Endodermal cell (in vitro differentiated cells): Measurements from ENCODE around the gene RORB. TPM values are rescaled to one million over a fixed set of nuclear protein-coding genes. Genes with fewer than 3 reads are reported as not detected.

Experiments used
- DNase-seq: peaks from one replicate; pipeline ENCODE4 v3.0.0-alpha.2; 2017
- H3K27ac ChIP-seq: 2 replicates; pipeline ENCODE4 v1.5.1; 2013; ENCODE audit warnings: mild to moderate bottlenecking, low read depth, low read length, moderate library complexity
- H3K27me3 ChIP-seq: 2 replicates; pipeline ENCODE4 v1.6.1; 2013; ENCODE audit warnings: mild to moderate bottlenecking, low read length, moderate library complexity; ENCODE audit not compliant: insufficient read depth, control insufficient read depth, poor library complexity, severe bottlenecking
- H3K36me3 ChIP-seq: 2 replicates; pipeline ENCODE4 v1.7.0; 2013; ENCODE audit warnings: mild to moderate bottlenecking, low read length, moderate library complexity; ENCODE audit not compliant: control insufficient read depth, insufficient read depth
- H3K4me1 ChIP-seq: one replicate; pipeline ENCODE4 v1.7.0; 2013; ENCODE audit warnings: low read length; ENCODE audit not compliant: control insufficient read depth, insufficient read depth
- H3K4me3 ChIP-seq: 2 replicates; pipeline ENCODE4 v1.5.1; 2013; ENCODE audit warnings: mild to moderate bottlenecking, low read length, moderate library complexity
- H3K9ac ChIP-seq: 2 replicates; pipeline ENCODE4 v1.6.1; 2013; ENCODE audit warnings: mild to moderate bottlenecking, low read length, moderate library complexity; ENCODE audit not compliant: poor library complexity, severe bottlenecking; ENCODE audit errors: extremely low read depth
- H3K9me3 ChIP-seq: 2 replicates; pipeline ENCODE4 v1.6.1; 2013; ENCODE audit warnings: mild to moderate bottlenecking, low read length, moderate library complexity; ENCODE audit not compliant: control insufficient read depth
- H3K27ac Mint-ChIP-seq: 2 replicates; pipeline ENCODE4 v1.8.0; 2020; ENCODE audit warnings: mixed read lengths
- H3K27me3 Mint-ChIP-seq: 2 replicates; pipeline ENCODE4 v1.8.0; 2021; ENCODE audit warnings: mild to moderate bottlenecking, mixed read lengths; ENCODE audit not compliant: insufficient read depth
- H3K36me3 Mint-ChIP-seq: 2 replicates; pipeline ENCODE4 v1.8.0; 2020; ENCODE audit warnings: low read depth, mixed read lengths
- H3K4me1 Mint-ChIP-seq: 2 replicates; pipeline ENCODE4 v1.8.0; 2020; ENCODE audit warnings: mixed read lengths
- H3K4me3 Mint-ChIP-seq: 2 replicates; pipeline ENCODE4 v1.8.0; 2020; ENCODE audit warnings: mild to moderate bottlenecking, moderate library complexity, mixed read lengths
- H3K9me3 Mint-ChIP-seq: 2 replicates; pipeline ENCODE4 v1.8.0; 2020; ENCODE audit warnings: mild to moderate bottlenecking, mixed read lengths
- CTCF ChIP-seq: fragments of 200-600 bp; sonication (generic); conservative IDR thresholded peaks from 2 replicates; pipeline ENCODE4 v1.5.0; 2021; ENCODE audit warnings: antibody characterized with exemption, mild to moderate bottlenecking
- WGBS, 2 experiments: methylation state at CpG; one replicate each; pipeline versions ENCODE4 v1.1.5 to v1.1.7; 2013; ENCODE audit warnings: missing lambda C conversion rate in 2 of 2, mixed read lengths in 1 of 2; ENCODE audit not compliant: insufficient coverage in 1 of 2, insufficient read length in 1 of 2; 5-methylcytosine and 5-hydroxymethylcytosine counted together
- total RNA-seq, 2 donors: library from RNA; stranded (reverse); fragmentation: NEBNext Ultra II Directional in 1 of 2; extraction: Animal tissue kit (Norgen Biotek cat#: 25700) in 1 of 2; gene quantifications; 2 replicates in 1 of 2; 3 replicates in 1 of 2; pipeline ENCODE4 v1.2.1, GENCODE V29; 2021

RORB gene
- total RNA-seq, 2 donors from 2014 or later: 0.18 to 0.88 TPM

- Histone ChIP-seq H3K27ac (no peak overlapping the region), H3K36me3 (no peaks in the 10 kb centered on the region), H3K4me3 (no peak overlapping the region), H3K27me3 (no peaks in the 10 kb centered on the region), H3K9ac (no peak overlapping the region), H3K4me1 (no peaks in the 10 kb centered on the region), H3K9me3 (no peaks in the 10 kb centered on the region)
- Mint-ChIP-seq H3K27me3 (no peaks in the 10 kb centered on the region), H3K27ac (no peak overlapping the region), H3K36me3 (no peaks in the 10 kb centered on the region), H3K9me3 (no peaks in the 10 kb centered on the region), H3K4me1 (peaks cover 7% of the 10 kb centered on the region), H3K4me3 (no peak overlapping the region)
- TF ChIP-seq CTCF: no peak
- 67 to 83% methylated on average over 3 to 4 of the region's 4 CpGs for WGBS, 2 experiments
- DNase-seq: no peak
These were observed 38.3 kb upstream of the RORB start for GRCh38 chr9:74458832-74459231.

DNA sequence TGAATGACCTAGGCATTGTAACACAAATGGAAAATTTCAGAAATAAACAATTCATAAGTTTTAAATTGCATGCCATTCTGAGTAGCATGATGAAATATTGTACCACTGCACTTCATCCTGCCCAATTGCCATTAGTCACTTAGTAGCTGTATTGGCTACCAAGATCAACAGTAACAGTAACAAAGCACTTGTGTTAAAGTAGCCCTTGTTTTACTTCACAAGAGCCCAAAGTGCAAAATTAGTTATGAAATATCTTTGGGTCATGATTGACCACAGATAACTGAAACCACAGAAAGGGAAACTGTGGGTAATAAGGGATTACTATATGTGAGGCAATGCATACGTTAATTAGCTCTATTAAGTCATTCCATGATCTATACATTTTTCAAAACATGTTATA lies 33.3 kb upstream of the RORB start:
- Histone ChIP-seq H3K27me3 (no peaks in the 10 kb centered on the region), H3K9me3 (no peaks in the 10 kb centered on the region), H3K9ac (no peak overlapping the region), H3K27ac (no peak overlapping the region), H3K4me3 (no peak overlapping the region), H3K36me3 (no peaks in the 10 kb centered on the region), H3K4me1 (no peaks in the 10 kb centered on the region)
- Mint-ChIP-seq H3K27me3 (no peaks in the 10 kb centered on the region), H3K4me3 (no peak overlapping the region), H3K36me3 (no peaks in the 10 kb centered on the region), H3K27ac (no peak overlapping the region), H3K4me1 (no peaks in the 10 kb centered on the region), H3K9me3 (no peaks in the 10 kb centered on the region)
- no peak for DNase-seq
- whole genome bisulfite sequencing, 2 experiments: no CpG with 5 or more reads among the region's 1 CpG
- no peak for TF ChIP-seq CTCF

DNA sequence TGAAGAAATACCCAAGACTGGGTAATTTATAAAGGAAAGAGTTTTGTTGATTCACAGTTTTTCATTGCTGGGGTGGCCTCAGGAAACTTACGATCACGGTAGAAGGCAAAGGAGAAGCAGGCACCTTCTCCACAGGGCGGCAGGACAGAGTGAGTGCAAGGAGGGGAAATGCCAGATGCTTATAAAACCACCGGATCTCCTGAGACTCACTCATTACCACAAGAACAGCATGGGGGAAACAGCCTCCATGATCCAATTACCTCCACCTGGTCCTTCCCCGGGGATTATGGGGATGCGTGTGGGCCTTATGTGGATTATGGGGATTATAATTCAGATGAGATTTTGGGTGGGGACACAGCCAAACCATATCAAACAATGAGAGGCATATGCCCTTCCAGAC lies 18.5 kb upstream of the RORB start:
- Mint-ChIP-seq H3K36me3 (no peaks in the 10 kb centered on the region), H3K9me3 (peaks cover 23% of the 10 kb centered on the region), H3K27ac (no peak overlapping the region), H3K4me3 (no peak overlapping the region), H3K27me3 (no peaks in the 10 kb centered on the region), H3K4me1 (no peaks in the 10 kb centered on the region)
- Histone ChIP-seq H3K27me3 (no peaks in the 10 kb centered on the region), H3K4me3 (no peak overlapping the region), H3K27ac (no peak overlapping the region), H3K9ac (no peak overlapping the region), H3K4me1 (no peaks in the 10 kb centered on the region), H3K9me3 (peaks cover 8% of the 10 kb centered on the region), H3K36me3 (no peaks in the 10 kb centered on the region)
- WGBS, 2 experiments: 86 to 87% methylated on average over 2 to 4 of the region's 6 CpGs
- DNase-seq: no peak
- TF ChIP-seq CTCF: no peak
